H9 (cell line): ENCODE measurements around the gene URI1. TPM values are rescaled to one million over a fixed set of nuclear protein-coding genes. Genes with fewer than 3 reads are reported as not detected.

Experiments used
- DNase-seq: peaks from one replicate; pipeline ENCODE4 v3.0.0-alpha.2; 2017
- H2AFZ ChIP-seq: one replicate; pipeline ENCODE4 v1.6.1; 2013; ENCODE audit warnings: mild to moderate bottlenecking, low read length, control low read depth, moderate library complexity
- H2AK5ac ChIP-seq: 2 replicates; pipeline ENCODE4 v1.6.1; 2013; ENCODE audit warnings: low read length, control low read depth, mixed read lengths; ENCODE audit not compliant: insufficient read length
- H2BK120ac ChIP-seq: one replicate; pipeline ENCODE4 v1.6.1; 2013; ENCODE audit warnings: low read depth, mild to moderate bottlenecking, low read length, control low read depth, inconsistent platforms; ENCODE audit not compliant: poor library complexity, severe bottlenecking
- H2BK12ac ChIP-seq: 2 replicates; pipeline ENCODE4 v1.6.1; 2013; ENCODE audit warnings: low read length, control low read depth, mixed read lengths, low read depth; ENCODE audit not compliant: insufficient read length
- H2BK15ac ChIP-seq: 2 replicates; pipeline ENCODE4 v1.6.1; 2013; ENCODE audit warnings: low read depth, low read length, control low read depth
- H2BK20ac ChIP-seq: one replicate; pipeline ENCODE4 v1.6.1; 2013; ENCODE audit warnings: low read depth, mild to moderate bottlenecking, low read length, control low read depth, inconsistent platforms; ENCODE audit not compliant: poor library complexity, severe bottlenecking
- H2BK5ac ChIP-seq: 2 replicates; pipeline ENCODE4 v1.6.1; 2013; ENCODE audit warnings: low read length, control low read depth, mixed read lengths; ENCODE audit not compliant: insufficient read length
- H3K14ac ChIP-seq: 2 replicates; pipeline ENCODE4 v1.6.1; 2013; ENCODE audit warnings: low read length, control low read depth; ENCODE audit not compliant: insufficient read depth
- H3K18ac ChIP-seq: 2 replicates; pipeline ENCODE4 v1.6.1; 2013; ENCODE audit warnings: low read depth, mild to moderate bottlenecking, mixed read lengths, low read length, control low read depth; ENCODE audit not compliant: insufficient read length
- H3K23ac ChIP-seq: 2 replicates; pipeline ENCODE4 v1.6.1; 2013; ENCODE audit warnings: low read length, control low read depth, mixed read lengths, low read depth; ENCODE audit not compliant: insufficient read length
- H3K23me2 ChIP-seq: 2 replicates; pipeline ENCODE4 v1.6.1; 2013; ENCODE audit warnings: low read depth, mild to moderate bottlenecking, mixed read lengths, low read length, control low read depth; ENCODE audit not compliant: insufficient read length, poor library complexity, severe bottlenecking
- H3K27ac ChIP-seq: 2 replicates; pipeline ENCODE4 v1.5.1; 2013; ENCODE audit warnings: low read length, control low read depth, mixed read lengths, low read depth; ENCODE audit not compliant: insufficient read length
- H3K27me3 ChIP-seq: 2 replicates; pipeline ENCODE4 v1.6.1; 2013; ENCODE audit warnings: low read length, control low read depth, inconsistent platforms; ENCODE audit not compliant: insufficient read depth
- H3K4ac ChIP-seq: 2 replicates; pipeline ENCODE4 v1.6.1; 2013; ENCODE audit warnings: low read depth, mild to moderate bottlenecking, control low read depth, inconsistent platforms, low read length, moderate library complexity
- H3K4me1 ChIP-seq: 2 replicates; pipeline ENCODE4 v1.6.1; 2013; ENCODE audit warnings: low read length, control low read depth, inconsistent platforms; ENCODE audit not compliant: insufficient read depth
- H3K4me2 ChIP-seq: 2 replicates; pipeline ENCODE4 v1.6.1; 2013; ENCODE audit warnings: low read length, control low read depth, mixed read lengths; ENCODE audit not compliant: insufficient read length, insufficient read depth
- H3K56ac ChIP-seq: 2 replicates; pipeline ENCODE4 v1.6.1; 2013; ENCODE audit warnings: low read depth, mild to moderate bottlenecking, mixed read lengths, low read length, control low read depth; ENCODE audit not compliant: insufficient read length
- H3K79me1 ChIP-seq: 2 replicates; pipeline ENCODE4 v1.6.1; 2013; ENCODE audit warnings: low read depth, mild to moderate bottlenecking, moderate library complexity, low read length, control low read depth, inconsistent platforms; ENCODE audit not compliant: insufficient read depth, poor library complexity, severe bottlenecking
- H3K79me2 ChIP-seq: 2 replicates; pipeline ENCODE4 v1.6.1; 2013; ENCODE audit warnings: low read length, control low read depth, inconsistent platforms; ENCODE audit not compliant: insufficient read depth
- H3K9ac ChIP-seq: 2 replicates; pipeline ENCODE4 v1.6.1; 2013; ENCODE audit warnings: low read length, control low read depth, mixed read lengths; ENCODE audit not compliant: insufficient read length; ENCODE audit errors: extremely low read depth
- H3K9me3 ChIP-seq: one replicate; pipeline ENCODE4 v1.6.1; 2013; ENCODE audit warnings: low read depth, low read length, inconsistent platforms; ENCODE audit not compliant: control insufficient read depth
- H3T11ph ChIP-seq: one replicate; pipeline ENCODE4 v1.6.1; 2013; ENCODE audit warnings: mild to moderate bottlenecking, low read length, control low read depth, inconsistent platforms
- H4K20me1 ChIP-seq: one replicate; pipeline ENCODE4 v1.6.1; 2013; ENCODE audit not compliant: control insufficient read depth, insufficient read length, insufficient read depth
- H4K5ac ChIP-seq: 2 replicates; pipeline ENCODE4 v1.6.1; 2013; ENCODE audit warnings: low read depth, mild to moderate bottlenecking, mixed read lengths, low read length, control low read depth; ENCODE audit not compliant: insufficient read length
- H4K8ac ChIP-seq: replicated peaks from 2 replicates; pipeline ENCODE4 v1.6.1; 2013; ENCODE audit warnings: low read length, control low read depth, mixed read lengths, low read depth; ENCODE audit not compliant: insufficient read length
- H4K91ac ChIP-seq: 2 replicates; pipeline ENCODE4 v1.6.1; 2013; ENCODE audit warnings: low read depth, mild to moderate bottlenecking, moderate library complexity, mixed read lengths, low read length, control low read depth; ENCODE audit not compliant: insufficient read length
- H3K27ac Mint-ChIP-seq, 3 experiments: 2 replicates in 2 of 3; 3 replicates in 1 of 3; pipeline ENCODE4 v1.8.0; 2020 to 2021; ENCODE audit warnings: mixed read lengths in 3 of 3, mild to moderate bottlenecking in 1 of 3, moderate library complexity in 1 of 3
- H3K27me3 Mint-ChIP-seq: 2 replicates; pipeline ENCODE4 v1.8.0; 2021; ENCODE audit warnings: low read depth, mild to moderate bottlenecking, moderate library complexity, mixed read lengths
- H3K36me3 Mint-ChIP-seq, 3 experiments: 2 replicates in 2 of 3; 3 replicates in 1 of 3; pipeline ENCODE4 v1.8.0; 2020 to 2021; ENCODE audit warnings: low read depth in 3 of 3, mixed read lengths in 3 of 3; ENCODE audit not compliant: insufficient read depth in 1 of 3
- H3K4me1 Mint-ChIP-seq, 2 experiments: 2 replicates each; pipeline ENCODE4 v1.8.0; 2020; ENCODE audit warnings: mixed read lengths in 2 of 2
- H3K4me3 Mint-ChIP-seq, 2 experiments: 2 replicates in 1 of 2; 3 replicates in 1 of 2; pipeline ENCODE4 v1.8.0; 2020 to 2021; ENCODE audit warnings: mild to moderate bottlenecking in 2 of 2, mixed read lengths in 2 of 2, moderate library complexity in 1 of 2
- H3K9me3 Mint-ChIP-seq, 2 experiments: 2 replicates in 1 of 2; 3 replicates in 1 of 2; pipeline ENCODE4 v1.8.0; 2020; ENCODE audit warnings: mild to moderate bottlenecking in 2 of 2, mixed read lengths in 2 of 2, moderate library complexity in 1 of 2
- WGBS: extraction: QIAGEN DNeasy Blood & Tissue Kit; methylation state at CpG from one replicate; pipeline ENCODE4 v1.1.7; 2013; ENCODE audit warnings: missing lambda C conversion rate, low lambda C conversion rate, mixed read lengths; ENCODE audit not compliant: insufficient read length; ENCODE audit errors: extremely low coverage; 5-methylcytosine and 5-hydroxymethylcytosine counted together
- total RNA-seq: library from RNA; stranded (reverse); gene quantifications from 2 replicates; pipeline ENCODE4 v1.2.1, GENCODE V29; 2021
- TF ChIP-seq, protein P1 (sequence below): fragments of 200-600 bp; sonication (generic); conservative IDR thresholded peaks from 3 replicates; pipeline ENCODE4 v1.8.0; 2021; ENCODE audit warnings: antibody characterized with exemption, mild to moderate bottlenecking

URI1 gene
- total RNA-seq, 1 experiment from 2014 or later: 54.3 TPM

DNA sequence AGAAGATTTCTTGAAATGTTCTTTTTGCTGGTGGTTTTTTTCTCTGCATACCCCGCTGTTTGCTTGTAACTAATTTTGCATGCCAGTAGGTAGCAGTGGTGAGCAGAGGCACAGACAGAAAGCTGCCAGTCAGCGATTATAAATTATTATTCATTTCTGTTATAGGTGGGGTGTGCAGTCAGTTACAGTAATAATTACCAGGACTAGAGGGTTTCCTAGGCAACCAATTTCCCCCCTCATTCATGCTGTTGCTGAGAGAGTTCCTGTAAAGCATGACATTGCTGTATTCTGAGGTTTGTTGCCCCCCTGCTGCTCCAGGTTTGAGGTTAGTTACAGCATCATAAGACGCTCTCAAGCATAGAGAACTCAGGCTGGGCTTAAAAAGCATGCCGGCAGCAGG, 104.5 kb downstream of the URI1 start:
- H3K4me2 ChIP-seq: no peak overlapping the region
- peak overlapping the region in 2 of 3 experiments; percentile 46 to 58; a peak in 1 of 7 replicates for H3K27ac Mint-ChIP-seq
- WGBS: no CpG with 5 or more reads among the region's 4 CpGs

More for the DNA sequence above, 104.5 kb downstream of the URI1 start:
- no peaks in the 10 kb centered on the region for H4K20me1 ChIP-seq
- TF ChIP-seq, protein P1, sequence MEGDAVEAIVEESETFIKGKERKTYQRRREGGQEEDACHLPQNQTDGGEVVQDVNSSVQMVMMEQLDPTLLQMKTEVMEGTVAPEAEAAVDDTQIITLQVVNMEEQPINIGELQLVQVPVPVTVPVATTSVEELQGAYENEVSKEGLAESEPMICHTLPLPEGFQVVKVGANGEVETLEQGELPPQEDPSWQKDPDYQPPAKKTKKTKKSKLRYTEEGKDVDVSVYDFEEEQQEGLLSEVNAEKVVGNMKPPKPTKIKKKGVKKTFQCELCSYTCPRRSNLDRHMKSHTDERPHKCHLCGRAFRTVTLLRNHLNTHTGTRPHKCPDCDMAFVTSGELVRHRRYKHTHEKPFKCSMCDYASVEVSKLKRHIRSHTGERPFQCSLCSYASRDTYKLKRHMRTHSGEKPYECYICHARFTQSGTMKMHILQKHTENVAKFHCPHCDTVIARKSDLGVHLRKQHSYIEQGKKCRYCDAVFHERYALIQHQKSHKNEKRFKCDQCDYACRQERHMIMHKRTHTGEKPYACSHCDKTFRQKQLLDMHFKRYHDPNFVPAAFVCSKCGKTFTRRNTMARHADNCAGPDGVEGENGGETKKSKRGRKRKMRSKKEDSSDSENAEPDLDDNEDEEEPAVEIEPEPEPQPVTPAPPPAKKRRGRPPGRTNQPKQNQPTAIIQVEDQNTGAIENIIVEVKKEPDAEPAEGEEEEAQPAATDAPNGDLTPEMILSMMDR: peak; percentile 73
- no peak overlapping the region for H2BK12ac ChIP-seq
- no peak overlapping the region for H4K5ac ChIP-seq
- no peak overlapping the region for H2AFZ ChIP-seq
- no peak overlapping the region for H3K18ac ChIP-seq
- peaks cover 4 to 11% (median 6%) of the 10 kb centered on the region in 3 experiments for H3K36me3 Mint-ChIP-seq
- H3K79me2 ChIP-seq: no peaks in the 10 kb centered on the region
- no peaks in the 10 kb centered on the region for H3K23me2 ChIP-seq
- peaks cover 14 to 19% of the 10 kb centered on the region in 2 experiments for H3K4me1 Mint-ChIP-seq
- no peak overlapping the region for H3K4me3 Mint-ChIP-seq
- H3K4me1 ChIP-seq: no peaks in the 10 kb centered on the region
- H4K91ac ChIP-seq: no peak overlapping the region
- H3K4ac ChIP-seq: no peak overlapping the region
- H3T11ph ChIP-seq: no peak overlapping the region
- no peak overlapping the region for H4K8ac ChIP-seq
- H2BK120ac ChIP-seq: no peak overlapping the region
- no peak overlapping the region for H2BK5ac ChIP-seq
- no peak overlapping the region for H2BK15ac ChIP-seq
- no peaks in the 10 kb centered on the region for H3K9me3 ChIP-seq
- H3K14ac ChIP-seq: no peak overlapping the region
- no peak overlapping the region for H3K27ac ChIP-seq
- H3K27me3 ChIP-seq: no peaks in the 10 kb centered on the region; the same call in 1 of the 2 replicates
- no peak overlapping the region for H3K56ac ChIP-seq
- peaks cover 4 to 5% of the 10 kb centered on the region in 2 experiments; a peak in 2 of 5 replicates for H3K9me3 Mint-ChIP-seq
- no peak overlapping the region for H2AK5ac ChIP-seq
- DNase-seq: no peak
- no peak overlapping the region for H3K9ac ChIP-seq
- no peak overlapping the region for H3K23ac ChIP-seq
- no peak overlapping the region for H2BK20ac ChIP-seq
- H3K79me1 ChIP-seq: no peaks in the 10 kb centered on the region
- no peaks in the 10 kb centered on the region; the same call in 1 of the 2 replicates for H3K27me3 Mint-ChIP-seq
